ENCODE data around the gene MPP2. TPM values are rescaled to one million over a fixed set of nuclear protein-coding genes. Genes with fewer than 3 reads are reported as not detected.
"Not testable (repeated sequence)": the region's sequence is repeated elsewhere in the genome, so short reads cannot be mapped to it uniquely, and the experiment has no call there.

Gene MPP2, protein sequence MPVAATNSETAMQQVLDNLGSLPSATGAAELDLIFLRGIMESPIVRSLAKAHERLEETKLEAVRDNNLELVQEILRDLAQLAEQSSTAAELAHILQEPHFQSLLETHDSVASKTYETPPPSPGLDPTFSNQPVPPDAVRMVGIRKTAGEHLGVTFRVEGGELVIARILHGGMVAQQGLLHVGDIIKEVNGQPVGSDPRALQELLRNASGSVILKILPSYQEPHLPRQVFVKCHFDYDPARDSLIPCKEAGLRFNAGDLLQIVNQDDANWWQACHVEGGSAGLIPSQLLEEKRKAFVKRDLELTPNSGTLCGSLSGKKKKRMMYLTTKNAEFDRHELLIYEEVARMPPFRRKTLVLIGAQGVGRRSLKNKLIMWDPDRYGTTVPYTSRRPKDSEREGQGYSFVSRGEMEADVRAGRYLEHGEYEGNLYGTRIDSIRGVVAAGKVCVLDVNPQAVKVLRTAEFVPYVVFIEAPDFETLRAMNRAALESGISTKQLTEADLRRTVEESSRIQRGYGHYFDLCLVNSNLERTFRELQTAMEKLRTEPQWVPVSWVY
- polyA plus RNA-seq (ENCODE audit: insufficient read length in 10 of 10): 1 to 10 TPM; 2.3 to 5.1 (median 3.7) TPM
- long read RNA-seq, donor 1: 0 reads
- long read RNA-seq, donor 2: 0 reads
- long read RNA-seq, donor 3: 0 reads
- long read RNA-seq, donor 4: 0 reads
- long read RNA-seq, donor 5, partial matches to known transcripts: 0 of 1 reads
- long read RNA-seq, donor 5, other reads (novel, unspliced or antisense): 0 of 1 reads
- long read RNA-seq, donor 6: 0 reads
- long read RNA-seq, donor 7: 0 reads
- long read RNA-seq, donor 8: 0 reads
- long read RNA-seq, donor 9: 0 reads

DNA sequence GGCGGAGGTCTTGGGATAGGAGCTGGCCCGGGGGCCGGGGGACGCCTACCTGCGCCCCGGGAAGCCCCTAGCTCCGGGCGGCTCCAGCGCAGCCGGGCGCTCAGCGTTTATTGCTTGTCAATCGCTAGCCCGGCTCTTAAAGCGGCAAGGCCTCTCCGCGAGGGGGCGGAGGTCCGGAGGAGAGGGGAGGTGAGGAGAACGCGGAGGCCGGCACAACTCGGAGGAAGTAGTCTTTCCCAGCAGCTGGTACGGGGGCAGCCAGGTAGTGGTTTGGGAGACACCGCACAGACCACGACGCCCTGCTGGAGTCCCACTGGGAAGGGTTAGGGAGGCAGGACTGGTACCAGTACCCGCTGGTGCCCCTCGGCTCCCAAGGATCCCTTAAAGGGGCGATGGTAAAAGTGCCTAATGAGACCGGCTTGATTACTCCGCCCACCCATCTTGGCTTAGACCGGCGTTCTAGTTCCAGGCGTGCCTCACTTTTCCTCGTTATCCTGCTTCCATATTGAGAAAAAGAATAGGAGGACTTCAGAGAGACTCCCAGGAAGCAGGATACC, at the start of gene MPP2:
Gene MPP2, minus strand, starts transcription at position 112 of the 557 bp plus-strand sequence. CDS start 3,076 bp downstream, outside the sequence.
- peak; percentile 78 to 97 (median 88) for DNase-seq

- DNase-seq: no peak
Observed at GRCh38 chr17:43956222-43956621, 48.9 kb upstream of the MPP2 start.

DNA sequence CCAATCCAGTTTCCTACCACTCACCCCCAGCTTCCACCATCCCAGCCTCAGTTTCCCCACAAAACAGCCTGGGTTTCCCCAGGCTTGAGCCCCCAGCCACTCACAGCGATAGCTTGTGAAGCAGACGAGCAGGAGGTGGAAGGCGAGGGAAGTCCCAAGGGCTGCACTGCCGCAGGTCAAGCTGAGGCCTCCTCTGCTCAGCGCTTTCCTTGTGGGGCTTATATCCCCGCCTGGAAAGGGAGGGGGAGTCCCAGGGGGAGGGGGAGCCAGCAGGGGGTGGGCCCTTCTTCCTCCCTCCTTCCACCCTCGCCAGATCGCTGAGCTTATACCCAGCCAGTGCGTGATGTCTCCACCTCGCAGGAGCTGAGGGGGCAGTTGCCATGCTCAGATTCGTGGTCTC, 46.4 kb upstream of the MPP2 start, which contains the start of gene PYY:
Gene PYY, minus strand, starts transcription at position 195 of the 400 bp plus-strand sequence. CDS start 457 bp downstream, outside the sequence.
- DNase-seq: no peak

- no peak for DNase-seq
Observed at GRCh38 chr17:43952724-43953666, 45.7 kb upstream of the MPP2 start.

DNA sequence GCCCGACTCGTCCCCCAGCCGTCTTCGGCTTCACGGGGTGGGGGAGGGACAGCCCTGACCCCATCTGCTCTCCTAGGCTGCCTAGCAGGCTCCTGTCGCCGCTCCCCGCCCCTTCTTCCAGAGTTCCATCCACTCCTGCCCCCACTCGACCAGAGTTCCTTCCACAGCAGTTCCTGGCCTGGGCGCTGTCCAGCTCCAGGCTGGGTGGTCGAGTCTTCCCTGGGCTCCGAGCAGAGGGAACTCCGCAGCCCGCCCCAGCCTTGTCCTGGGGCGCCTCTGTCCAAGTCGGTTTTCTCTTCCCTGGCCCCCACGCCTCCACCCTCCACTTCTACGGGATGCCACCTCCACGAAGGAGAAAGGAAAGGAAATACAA, 45.0 kb upstream of the MPP2 start:
- DNase-seq: peak in 2 of 3 donors; percentile 43 to 57

DNA sequence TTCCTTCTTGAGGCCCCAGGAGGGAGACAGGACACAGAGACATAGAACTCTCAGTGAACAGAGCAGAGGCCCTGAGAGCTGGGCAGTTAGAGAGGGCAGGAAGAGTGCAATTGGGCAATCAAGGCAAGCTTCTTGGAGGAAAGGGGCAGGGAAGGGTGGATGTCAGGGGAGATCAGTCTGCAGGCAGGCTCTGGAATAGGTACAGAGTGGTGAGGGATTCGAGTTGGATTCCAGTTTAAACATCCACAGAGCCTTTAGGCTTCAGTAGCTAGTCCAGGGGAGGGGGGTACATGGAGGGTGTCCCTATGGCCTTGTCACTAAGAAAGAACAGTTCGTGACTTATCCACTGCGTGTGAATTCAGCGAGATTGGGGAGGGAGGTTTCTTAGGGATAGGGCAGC, 44.4 kb upstream of the MPP2 start:
- no peak for DNase-seq

- no peak for DNase-seq
Observed at GRCh38 chr17:43950554-43950953, 43.2 kb upstream of the MPP2 start.

GRCh38 chr17:43949781-43950180, 42.4 kb upstream of the MPP2 start:
- no peak for DNase-seq

DNA sequence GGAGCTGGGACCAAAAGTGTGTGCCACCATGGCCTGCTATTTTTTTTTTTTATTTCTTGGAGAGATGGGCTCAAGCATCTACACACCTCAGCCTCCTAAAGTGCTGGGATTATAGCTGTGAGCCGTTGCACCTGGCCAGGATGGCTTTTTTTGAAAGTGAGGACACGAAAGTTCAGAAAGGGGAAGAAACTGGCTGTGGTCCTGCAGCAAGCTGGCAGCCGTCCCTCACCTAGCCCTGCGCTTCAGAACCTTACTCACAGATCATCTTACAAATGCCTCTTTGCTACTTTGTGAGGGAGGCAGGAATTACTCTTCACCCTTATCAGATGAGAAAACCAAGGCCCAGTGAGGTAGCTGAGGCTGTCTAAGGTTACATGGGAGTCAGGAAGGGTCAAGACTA, 39.4 kb upstream of the MPP2 start:
- no peak for DNase-seq

GRCh38 chr17:43945074-43945829, 37.9 kb upstream of the MPP2 start:
- no peak for DNase-seq

DNA sequence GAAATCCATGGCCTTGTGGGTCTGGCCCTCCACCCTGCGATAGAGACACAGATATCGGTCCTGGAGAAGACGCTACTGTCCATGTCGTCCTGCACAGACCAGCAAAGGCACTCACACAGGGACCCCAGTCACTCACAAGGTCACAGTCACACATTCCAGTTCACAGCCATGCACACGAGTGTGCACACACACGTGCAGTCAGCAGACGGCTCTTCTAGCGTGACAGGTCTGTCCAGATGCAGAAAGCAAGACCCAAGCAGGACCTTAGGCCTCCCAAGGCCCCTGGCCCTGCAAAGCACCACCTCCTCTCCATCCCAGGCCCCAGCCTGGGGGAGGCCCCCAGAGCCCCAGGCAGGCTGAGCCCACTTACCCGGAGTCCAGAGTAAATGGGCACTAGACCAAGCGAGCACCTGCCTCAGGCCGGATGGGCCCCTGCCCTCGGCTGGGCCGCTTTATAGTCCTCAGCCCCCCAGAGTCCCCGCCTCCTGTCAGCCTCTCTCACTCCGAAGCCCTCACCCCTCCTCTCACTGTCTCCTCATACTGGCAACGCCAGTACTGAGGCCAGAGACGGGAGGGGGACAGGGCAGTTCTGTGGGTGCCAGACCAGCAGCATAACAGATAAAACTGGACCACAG, 34.8 kb upstream of the MPP2 start, which contains the start of gene PPY:
Gene PPY, minus strand, starts transcription at position 426 of the 635 bp plus-strand sequence. CDS start 822 bp downstream, outside the sequence.
- DNase-seq: no peak

DNA sequence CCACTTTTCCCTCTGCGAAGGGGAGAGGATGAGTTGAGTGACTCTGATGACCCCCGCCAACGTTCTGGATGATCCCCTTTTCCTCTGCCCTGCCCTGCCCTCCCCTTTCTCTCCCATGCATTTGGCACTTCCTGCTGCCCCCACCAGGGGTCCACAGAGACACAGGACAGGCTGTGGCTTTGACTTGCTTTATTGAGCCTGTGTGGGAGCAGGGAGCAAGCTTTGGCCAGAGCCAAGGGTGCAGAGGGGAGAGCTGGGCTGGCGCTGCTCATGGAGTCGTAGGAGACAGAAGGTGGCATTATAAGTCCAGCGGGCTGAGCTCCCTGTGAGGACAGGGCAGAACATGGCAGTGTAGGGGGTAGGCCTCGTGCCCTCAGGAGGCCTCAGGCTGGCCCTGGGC, 33.3 kb upstream of the MPP2 start:
- DNase-seq: no peak

DNA sequence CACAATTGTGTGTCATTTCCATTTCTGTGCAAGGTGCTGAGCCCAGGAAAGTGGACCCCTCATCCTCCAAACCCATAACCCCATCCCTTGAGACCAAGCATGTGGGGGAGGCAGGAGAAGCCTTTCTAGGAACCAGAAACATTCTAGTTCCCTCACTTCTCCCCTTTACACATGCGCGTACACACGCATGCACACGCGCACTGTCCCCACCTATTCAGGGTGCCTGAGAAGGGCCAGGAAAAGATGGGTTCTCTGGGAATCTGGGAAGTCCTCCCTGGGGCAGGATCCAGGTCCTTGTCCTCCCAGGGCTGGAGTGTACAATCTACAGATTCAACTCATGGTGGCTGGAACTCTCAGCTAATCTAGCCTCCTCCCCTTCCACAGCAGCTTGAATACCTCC, 32.5 kb upstream of the MPP2 start:
- no peak for DNase-seq

DNA sequence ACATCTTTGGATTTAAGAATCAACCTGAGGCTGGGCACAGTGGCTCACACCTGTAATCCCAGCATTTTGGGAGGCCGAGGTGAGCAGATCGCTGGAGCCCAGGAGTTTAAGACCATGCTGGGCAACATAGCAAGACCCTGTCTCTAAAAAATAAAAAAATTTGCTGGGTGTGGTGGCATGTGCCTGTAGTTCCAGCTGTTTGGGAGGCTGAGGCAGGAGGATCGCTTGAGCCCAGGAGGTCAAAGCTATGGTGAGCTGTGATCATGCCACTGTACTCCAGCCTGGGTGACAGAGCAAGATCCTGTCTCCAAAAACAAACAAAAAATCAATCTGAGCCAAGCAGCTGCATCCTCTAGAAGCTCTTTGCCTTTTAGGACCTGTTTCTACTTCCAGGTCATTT, 32.1 kb upstream of the MPP2 start:
- not testable (repeated sequence) for DNase-seq

GRCh38 chr17:43938838-43939182, 31.5 kb upstream of the MPP2 start:
- DNase-seq: no peak

GRCh38 chr17:43936434-43936833, 29.1 kb upstream of the MPP2 start:
- no peak for DNase-seq

DNA sequence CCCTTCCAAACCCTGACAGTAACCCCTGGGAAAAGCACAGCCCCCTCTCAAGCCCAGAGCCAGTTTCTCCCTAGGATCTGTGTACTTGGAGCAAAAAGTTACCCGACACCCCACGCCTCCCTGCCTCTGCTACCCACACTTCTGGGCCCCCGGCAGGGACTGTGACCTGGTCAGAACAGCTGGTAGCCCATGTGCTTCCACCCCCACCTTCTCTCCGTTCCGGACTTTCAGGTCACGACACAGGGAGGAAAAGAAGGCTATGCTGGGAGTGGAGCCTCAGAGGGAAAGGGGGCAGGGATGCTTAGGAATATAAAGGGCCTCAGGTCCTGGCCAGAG, 28.6 kb upstream of the MPP2 start:
- DNase-seq: no peak

GRCh38 chr17:43935204-43935925, 28.0 kb upstream of the MPP2 start:
- DNase-seq: no peak

DNA sequence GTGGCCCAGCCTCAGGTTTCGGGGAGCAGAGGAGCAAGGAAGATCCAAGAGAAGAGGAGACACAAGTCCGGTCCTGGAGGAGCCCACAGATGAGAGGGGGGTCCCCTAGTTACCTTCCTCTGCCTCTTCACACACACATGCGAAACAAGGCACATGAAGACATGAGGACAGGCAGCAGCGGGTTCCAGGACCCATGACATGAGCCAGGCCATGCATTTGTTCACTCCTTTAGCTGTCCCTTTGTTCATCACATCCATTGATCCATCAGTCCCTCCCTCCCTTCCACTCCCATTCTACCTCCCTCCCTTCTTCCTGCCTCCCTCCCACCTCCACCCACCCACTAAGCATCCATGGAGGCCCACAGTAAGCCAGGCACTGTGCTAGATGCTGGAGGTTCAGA, 25.6 kb upstream of the MPP2 start:
- DNase-seq: no peak

DNA sequence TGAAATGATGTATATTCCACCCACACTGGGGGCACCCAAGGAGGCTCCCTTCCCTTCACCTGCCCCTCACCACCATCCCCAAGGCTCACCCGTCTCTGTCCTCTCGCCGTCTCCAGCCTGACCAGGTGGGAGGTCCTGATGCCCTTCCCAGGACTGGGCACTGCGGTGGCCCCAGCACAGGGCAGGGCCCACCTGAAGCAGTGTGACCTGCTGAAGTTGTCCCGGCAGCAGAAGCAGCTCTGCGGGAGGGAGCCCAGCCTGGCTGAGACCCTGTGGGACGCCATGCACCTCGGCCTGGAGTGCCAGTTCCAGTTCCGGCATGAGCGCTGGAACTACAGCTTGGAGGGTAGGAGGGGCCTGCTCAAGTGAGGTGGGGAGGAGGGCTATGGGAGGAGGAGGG, 25.0 kb upstream of the MPP2 start:
- no peak for DNase-seq

Measured in muscle of back (tissue), 13 donors.